GM21825 (cell line): ENCODE data around the gene CELF4.

Experiments
- ATAC-seq: cut with Tn5 transposase; IDR thresholded peaks from one replicate; pipeline ENCODE4 v1.9.1; 2021; ENCODE audit warnings: mild to moderate bottlenecking, moderate library complexity; ENCODE audit not compliant: unreplicated experiment

The CELF4 gene

DNA sequence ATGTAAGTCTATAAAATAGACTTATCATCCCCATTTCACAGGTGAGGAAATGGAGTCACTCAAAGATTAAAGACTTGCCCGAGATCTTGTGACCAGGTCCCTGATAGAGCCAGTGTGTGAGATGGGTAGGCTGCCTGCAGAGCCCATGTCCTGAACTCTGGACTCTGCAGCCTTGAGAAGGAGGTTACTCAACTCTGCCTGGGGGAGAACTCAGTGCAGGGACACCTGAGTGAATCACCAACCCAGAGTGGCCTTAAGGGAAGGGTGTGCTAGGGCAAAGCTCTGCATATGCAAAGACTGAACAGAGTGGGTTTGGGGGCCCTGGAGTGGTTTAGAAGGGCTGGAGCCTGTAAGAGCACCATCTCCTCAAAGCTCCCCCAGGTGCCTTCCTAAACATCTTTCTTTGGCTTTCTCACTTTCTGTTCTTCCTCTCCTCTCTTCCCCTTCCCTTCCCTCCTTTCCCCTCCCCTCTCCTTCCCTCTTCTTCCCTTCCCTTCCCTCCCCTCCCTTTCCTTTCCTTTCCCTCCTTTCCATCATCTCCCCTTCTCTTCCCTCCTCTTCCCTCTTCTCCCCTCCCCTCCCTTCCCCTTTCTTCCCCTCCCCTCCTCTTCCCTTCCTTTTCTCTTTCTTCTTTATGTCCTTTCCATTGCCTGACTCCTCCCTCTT is 67.6 kb downstream of the CELF4 start:
- ATAC-seq = no peak

DNA sequence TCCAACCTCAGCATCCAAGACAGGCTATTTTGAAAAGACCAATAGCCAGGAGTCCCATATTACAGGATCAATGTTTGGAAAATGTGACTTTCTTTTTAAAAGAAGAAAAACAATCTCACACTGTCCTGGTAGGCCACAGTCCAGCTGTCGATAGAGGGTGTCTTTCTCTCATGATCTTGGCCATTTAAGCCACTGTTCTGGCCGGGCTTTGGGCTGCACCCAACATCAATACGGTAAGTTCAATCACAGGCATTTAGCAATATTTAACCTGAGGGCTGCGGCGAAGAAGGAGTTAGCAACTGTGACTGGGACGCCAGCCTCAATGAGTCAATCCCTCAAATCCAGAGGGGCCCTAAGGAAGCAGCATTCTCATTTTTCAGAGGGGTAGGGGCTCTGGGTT is 69.0 kb downstream of the CELF4 start:
- ATAC-seq = no peak

DNA sequence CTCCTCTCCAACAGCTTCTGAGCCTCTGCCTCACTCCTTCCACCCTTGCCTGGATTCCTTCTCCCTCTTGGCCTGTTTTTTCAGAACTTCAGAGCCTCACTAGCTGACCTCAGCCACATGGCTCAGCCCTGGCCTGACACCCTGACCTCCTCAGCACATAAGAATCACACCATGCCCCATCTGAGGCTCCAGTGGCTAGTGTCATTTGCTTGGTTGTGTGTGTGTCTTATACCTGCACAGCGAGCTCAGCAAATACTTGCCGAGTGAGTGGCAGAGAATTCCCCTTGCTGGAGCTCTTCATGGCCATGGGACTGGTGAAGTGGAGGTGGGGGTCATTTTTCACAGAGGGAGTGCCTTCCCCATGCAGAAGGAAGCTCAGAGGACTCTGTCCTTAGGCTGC is 70.2 kb downstream of the CELF4 start:
- no peak for ATAC-seq

DNA sequence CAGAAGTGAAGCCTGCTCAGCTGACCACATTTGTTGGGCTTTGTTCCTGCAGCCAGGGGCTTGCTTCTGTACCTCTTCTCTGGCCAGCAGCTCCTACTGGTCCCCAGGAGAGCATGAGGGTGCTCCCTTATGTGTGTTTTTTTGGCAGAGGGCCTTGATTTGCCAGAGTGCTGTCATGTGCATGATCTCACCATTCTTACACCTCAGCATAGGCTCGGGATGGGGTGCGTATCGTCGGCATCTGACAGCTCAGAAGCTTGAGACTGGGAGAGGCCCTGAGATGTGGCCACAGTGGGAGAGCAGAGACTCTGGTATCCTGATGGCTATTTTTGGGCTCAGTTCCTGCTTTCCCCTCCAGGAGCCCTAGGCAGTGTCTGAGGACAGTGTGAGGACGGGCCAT is 71.2 kb downstream of the CELF4 start:
- ATAC-seq = no peak

DNA sequence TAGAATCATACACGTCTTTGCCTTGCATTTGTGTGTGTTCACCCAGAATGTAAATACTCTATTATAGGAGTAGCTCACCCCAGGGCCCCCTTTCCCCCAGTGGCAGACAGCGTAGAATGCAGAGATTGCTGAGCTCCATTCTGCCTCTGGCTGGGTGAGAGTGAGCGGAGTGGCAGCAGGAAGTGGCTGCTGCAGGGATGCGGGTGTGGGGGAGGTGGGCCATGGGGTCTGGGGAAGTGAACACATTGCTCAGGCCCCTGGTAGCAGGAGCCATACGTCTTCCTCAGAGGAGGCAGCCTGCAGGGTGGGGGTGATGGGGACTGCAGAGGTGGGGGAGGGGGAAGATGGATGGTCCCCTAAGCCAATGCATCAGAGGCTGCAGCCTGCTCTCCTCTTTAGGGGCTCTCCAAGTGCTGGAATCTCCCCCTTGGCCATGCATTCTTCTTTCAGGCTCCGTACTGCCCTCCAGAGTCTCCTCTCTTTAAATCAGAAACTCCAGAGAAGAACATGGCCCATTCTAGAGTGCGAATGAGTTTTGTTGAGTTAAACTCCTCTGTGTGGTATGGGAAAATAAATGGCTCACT is 72.2 kb downstream of the CELF4 start:
- no peak for ATAC-seq

DNA sequence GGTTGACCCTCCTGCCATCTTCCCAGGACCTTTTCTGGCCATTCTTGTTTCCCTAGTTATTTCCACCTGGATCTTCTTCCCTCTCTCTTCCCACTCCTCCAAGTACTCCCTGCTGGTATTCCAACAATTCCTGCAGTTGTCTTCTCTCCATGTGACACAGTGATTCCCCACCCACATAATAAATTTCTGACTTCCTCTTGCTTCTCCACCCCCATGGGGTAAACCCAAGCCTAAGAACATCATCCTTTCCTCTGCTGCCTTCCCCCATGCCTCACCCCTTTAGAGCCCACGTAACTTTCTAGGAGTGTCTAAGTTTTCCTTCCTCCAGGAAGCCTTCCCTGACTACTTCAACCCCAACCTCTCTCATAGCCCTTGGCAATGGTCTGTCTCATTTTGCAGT is 72.6 kb downstream of the CELF4 start:
- ATAC-seq = no peak

DNA sequence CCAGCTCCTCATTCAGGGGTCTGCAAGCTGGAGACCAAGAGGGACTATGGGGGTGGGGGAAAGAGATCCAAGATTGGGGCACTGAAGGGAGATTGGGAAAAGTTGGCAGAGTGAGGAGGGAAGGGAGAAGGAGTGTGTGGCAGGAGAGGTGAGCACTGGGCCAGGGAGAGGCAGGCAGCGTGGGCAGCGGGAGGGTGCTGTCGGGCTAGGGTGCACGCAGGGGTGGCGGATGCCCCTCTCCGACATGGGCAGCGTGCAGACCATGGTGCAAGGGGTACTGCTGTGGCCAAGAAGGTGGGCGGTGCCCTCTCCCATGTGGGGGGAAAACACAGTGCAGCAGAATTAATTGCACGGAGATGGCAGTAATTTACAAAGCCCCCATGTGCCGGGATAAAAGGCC is 74.1 kb downstream of the CELF4 start:
- no peak for ATAC-seq

DNA sequence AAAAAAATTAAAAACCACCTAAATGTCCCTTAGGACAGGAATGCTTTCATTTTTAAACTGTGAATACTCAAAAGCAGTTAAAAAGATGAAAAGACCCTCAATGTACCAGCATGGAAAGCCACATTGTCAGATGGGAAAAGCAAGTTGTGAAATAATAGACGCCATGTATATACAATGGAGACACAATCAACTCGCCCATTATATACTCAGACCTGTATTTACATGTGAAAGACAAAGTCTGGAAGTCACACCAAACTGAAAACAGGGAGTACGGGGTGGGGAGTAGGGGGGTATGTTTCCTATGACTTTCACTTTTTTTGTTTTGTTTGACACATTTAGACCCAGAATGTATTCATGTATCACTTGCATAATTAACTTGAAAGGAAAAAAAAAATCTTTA is 75.6 kb downstream of the CELF4 start:
- no peak for ATAC-seq

DNA sequence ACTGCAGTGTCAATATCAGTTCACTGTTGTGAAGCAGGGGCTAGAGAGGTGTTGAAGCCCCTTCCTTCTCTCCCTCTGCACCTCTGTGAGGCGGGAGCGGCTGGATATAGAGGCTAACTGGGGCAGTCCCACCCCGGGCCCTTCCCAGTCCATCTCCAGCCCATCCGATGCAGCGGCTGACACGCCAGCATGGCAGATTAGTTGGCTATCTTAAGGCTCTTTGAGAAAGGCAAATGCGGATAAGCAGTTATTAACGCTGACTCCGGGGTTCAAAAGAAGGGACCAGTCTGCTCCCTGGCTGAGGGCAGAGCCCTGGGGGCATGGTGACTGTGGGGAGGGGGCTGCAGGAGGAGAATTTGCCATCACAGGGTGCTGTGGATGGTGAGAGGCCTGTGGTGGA is 76.6 kb downstream of the CELF4 start:
- no peak for ATAC-seq

DNA sequence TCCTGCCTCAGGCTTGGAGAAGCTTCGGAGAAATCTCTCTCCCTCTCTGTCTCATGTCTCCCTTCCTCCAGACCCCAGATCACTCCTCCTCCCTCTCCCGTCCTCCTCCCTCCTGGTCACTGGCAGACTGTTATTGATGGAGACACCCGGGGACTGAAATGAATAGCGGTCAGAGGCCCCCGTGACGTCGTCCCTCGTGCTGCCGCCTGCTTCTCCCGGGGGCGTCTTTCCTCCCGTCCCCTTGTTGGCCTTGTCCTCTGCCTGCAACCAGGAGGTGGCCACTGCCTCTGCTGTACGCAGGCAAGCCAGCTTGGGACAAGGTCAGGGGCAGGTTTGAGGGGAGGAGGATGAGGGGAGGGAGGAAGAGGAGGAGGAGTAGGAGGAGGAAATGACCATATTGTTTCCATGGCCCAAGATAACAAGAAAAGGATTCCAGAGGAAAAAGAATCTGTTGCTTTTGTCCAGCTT is 78.2 kb downstream of the CELF4 start:
- no peak for ATAC-seq

DNA sequence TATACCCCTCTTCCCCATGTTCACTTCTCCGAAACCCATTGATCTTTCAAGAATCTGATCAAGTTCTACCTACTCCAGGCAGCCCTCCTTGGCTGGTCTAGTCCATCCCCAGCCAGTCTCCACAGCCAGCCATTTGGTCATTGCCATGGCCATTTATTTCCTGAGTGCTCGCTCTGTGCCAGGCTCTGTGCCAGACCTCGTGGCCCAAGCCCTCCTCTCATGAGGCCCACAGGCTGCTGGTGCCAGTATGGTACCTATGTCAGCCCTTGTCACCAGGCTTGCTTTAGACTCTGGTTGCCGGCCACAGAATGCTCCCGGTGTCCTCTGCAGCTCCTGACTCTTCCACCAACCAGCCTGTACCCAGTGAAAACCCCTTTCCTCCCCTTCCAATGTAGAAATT is 78.8 kb downstream of the CELF4 start:
- no peak for ATAC-seq

DNA sequence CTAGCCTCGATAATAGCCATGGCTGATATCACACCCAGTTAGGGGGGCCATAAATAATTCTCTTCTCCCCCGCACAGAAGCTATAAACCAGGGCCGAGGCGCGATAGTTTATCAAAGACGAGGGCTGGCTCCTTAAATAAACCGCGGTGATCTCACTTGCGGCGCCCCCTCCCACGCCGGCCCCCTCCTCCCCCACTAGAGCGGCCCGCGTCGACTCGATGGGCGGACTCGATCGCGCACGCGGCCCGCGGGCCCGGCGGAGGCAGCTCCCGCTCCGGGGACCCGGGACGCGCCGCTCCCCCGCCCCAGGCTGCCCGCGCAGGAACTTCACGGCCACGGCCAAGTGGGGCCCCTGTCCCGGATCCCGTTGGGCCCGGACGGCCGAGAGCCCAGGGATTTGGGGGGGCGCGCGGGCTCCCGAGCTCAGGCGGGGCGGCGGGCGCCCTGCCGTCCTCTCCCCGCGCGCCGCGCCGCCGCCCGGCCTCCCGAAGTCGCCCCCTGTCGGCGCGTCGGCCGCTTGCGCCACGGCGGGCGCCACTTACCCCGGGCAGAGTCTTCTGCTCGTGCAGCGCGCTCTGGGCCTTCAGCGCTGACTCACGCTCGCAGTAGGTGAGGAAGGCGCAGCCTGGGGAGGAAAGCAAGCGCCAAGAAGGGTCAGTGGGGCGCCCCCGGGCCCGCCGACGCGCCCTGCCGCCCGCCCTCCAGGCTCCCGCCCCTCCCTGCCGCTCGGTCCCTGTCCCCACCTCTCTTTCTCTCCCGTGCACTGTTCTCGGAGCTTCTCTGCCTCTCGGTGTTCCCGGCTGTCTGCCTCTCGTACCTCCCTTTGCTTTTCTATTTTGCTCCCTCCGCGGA is 80.4 kb downstream of the CELF4 start:
- ATAC-seq = no peak

DNA sequence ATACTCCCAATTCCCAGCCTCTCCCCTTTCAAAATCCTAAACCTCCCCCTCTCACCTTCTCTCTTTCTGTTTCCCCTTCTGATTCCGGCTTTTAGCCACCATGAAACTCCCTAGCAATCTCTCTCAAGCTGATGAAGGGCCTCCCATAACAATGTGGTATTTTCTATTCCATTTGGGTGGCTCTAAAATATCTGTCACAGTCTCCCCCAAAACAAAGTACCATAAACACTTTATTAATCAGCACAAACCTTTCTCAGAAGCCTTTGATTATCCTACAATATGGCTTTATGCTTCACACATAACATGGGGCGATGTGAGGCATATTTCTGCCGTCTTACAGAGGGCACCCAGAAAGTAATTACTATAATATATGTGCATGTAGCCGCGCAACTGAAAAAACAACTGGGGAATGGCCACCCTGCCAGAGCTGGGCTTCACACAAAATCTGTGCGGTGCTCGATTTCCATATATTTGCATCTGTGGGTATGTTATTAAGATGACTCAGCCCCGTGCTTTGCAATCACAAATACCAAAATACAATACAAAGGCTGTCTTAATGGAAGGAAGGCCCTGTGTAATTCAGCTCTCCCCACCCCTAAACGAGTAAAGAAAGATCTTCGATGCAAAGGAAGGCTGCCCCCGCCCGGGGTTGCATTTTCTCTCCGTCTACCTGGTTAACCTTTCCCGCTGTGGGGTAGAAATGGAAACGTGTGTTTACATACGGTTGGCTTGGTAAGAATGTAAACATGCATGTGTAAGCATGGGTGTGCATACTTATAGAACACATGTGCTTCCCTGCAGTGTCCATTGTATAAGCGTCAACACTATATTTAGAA is 81.4 kb downstream of the CELF4 start:
- ATAC-seq = no peak

DNA sequence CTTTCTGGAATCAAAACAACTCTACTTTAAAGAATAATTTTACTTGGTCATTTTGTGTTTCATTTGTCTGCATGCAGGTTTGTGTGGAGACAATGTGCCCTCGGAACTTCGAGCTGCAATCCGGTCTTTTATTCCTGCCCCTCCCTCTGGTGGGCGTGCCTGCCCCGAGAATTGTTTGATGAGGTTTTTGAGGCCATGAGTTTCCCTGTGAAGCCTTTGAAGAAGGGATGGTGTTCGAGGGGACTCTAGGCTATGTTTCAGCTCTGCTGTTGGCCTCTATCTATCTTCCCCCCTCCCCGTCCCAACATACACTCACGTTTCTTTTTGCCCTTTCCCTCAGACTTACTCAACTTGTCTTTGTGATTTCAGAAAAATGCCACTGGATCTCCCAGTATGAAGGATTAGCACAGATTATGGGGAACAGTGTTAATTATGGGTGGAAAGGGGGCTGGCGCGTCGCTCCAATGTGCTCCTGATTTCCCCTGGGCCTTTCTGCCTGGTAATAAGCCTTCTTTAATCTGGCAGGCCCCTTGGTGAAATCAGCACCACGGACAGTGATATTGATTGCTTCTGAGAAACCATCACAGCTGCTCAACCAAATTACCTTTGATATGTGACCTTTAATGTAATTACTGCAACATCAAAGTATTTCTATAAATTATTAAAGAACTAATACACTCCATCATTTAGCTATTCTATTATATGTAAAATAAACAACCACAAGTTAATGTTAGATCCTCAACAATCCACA is 82.2 kb downstream of the CELF4 start:
- ATAC-seq = no peak

DNA sequence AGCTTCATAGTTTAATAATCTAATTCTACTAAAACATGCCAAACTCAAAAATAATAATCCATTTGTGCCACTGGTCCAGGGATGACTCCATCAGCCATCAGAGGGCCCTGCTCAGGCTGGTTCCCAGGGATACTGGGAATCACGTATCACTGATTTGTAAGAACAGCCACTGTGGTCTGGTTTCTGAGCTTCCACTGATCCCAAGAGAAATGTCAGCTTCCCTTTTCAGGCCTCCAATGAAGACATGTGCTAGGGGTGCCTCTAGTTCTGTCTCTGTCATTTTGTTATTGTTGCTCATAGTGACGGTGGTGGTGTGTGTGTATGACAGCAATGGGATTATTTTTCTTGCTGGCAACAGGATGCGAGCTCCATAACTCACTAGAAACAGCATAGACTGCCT is 83.2 kb downstream of the CELF4 start:
- ATAC-seq = no peak

DNA sequence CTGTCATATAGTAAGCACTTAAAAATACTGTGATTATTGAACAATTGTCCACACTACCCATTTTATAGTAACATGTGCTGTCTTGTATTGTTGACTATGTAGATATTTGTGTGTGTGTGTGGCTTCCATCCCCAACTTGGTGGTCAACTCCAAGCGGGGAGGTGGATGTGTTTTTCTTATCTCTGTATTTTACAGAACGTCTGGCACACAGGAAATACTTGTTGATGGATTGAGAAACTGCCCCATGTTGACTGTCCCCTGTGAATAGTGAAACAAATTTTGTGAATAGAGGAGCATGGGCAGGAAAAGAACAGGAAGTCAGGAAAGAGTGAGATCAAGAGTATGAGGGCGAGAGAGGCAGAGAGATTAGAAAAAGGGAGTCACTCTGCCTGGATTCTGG is 83.6 kb downstream of the CELF4 start:
- ATAC-seq = no peak

DNA sequence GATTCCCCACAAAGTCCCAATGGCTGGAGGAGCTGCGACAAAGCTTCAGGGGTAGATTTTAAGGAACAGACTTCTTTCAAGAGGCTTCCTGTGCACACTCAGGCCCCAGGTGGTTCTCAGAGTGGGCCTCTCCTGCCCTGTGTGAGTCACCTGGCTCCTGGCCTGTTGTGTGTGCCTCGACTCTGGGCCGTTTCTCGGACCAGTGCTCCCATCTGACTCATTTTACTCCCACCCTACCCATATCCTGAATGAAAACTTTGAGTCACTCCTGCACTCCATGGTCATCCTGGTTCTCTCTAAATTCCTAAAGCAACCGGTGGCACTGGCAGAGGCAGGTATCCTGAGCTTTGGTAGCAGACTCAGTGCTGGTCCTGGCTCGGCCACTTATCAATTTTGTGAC is 84.1 kb downstream of the CELF4 start:
- ATAC-seq = no peak

DNA sequence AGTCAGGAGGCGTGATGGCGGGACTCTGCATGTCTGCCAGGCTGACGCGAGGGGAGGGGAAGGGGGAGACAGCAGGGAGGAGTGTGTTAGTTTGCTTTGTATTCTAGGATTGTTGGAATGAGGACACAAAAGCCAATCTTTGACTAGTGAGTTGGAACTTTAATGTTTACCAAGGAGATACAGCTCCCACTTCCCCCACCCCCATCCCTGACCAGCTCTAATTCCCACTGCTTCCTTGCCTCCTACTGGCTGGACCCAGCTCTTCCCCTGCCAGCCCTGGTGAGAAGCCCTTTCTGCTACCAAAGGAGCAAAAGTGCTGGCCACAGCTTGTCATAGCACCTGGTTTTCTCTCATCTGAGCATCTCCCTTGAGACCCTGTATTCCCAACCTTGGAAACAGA is 84.5 kb downstream of the CELF4 start:
- no peak for ATAC-seq

DNA sequence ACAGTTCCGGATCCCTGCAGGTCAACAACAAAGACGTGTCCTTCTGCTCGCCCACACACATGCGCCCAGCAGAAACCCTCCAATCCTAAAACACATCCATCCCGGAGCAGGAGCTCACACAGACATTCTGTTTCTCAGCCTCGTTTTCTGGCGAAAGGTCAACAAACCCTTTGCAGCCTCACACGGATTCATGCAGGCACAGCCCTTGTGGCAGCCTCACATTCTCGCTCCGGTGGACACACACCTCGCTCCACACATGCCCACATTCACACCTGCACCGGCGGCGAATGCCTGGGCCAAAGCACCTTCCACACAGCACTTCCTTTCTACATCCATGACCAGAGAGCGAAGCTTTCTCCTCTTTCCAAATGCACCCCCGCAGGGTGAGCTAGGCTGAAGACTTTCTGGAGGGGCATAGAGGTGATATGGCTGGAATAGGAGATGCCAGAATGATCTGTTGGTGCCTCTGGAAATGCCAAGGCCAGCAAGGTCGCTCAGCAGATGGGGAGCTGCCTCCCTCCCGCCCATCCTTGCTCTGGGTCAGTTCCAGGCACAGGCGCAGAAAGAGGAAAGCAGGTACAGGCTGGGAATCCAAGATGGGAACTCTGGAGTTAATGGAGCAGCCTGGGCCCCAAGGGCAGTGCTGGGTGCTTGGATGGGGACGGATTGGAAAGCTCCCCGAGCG is 88.8 kb downstream of the CELF4 start:
- ATAC-seq = no peak

DNA sequence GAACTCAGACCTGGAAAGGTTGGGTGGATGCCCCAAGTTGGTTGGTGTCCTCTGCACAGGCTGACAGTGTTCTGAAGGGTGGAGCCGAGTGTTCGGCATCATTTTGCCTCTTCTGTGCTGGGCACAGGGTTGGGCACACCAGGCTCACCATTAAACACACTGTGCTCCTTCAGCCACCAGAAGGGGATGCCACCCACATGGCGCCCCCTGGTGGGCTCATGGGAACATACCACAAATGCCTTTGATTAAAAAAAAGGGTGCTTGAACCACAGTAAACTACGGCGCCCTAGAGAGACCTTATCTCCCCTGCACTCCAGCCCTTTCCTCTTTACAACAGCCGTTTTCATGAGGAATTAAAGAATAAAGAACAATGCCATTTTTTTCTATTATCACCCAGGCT is 89.4 kb downstream of the CELF4 start:
- ATAC-seq = no peak
